HG03571 (cell line): ENCODE results near the gene PZP.

Experiments used
- ATAC-seq: cut with Tn5 transposase; IDR thresholded peaks from one replicate; pipeline ENCODE4 v1.9.1; 2021; ENCODE audit not compliant: unreplicated experiment

Gene PZP

GRCh38 chr12:9127484-9127883, 80.7 kb downstream of the PZP start:
- no peak for ATAC-seq

- ATAC-seq: no peak
These were observed 83.7 kb downstream of the PZP start for GRCh38 chr12:9124383-9125031.

- ATAC-seq: no peak
These were observed 84.3 kb downstream of the PZP start for GRCh38 chr12:9123781-9124382.

GRCh38 chr12:9122091-9122609, 86.0 kb downstream of the PZP start:
- ATAC-seq: no peak

DNA sequence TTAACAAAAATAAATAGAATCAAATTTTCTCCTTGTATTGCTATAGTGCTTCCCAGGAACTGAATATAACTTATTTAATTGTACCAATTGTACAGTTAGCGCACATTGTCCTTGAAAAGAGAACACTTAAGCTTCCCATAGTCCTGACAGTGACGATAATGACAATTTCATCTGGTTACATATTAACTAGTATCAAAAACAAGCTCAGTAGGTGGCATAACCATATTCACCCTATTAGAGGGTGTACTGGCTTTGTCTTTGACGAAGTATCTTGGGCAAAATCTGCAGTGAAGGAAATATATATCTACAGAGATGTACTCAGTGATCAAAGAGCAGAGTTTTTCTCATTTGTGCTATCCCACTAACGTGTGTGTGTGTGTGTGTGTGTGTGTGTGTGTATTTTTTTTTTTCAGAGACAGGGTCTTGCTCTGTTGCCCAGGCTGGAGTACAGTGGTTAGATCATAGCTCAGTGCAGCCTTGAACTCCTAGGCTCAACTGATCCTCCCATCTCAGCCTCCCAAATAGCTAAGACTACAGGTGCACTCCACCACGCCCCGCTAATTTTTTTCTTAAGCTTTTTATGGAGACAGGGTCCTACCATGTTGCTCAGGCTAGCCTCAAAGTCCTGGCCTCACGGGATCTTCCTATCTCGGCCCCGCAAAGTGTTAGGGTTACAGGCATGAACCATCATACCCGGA, 87.6 kb downstream of the PZP start:
- no peak for ATAC-seq

GRCh38 chr12:9118158-9118557, 90.0 kb downstream of the PZP start:
- no peak for ATAC-seq

GRCh38 chr12:9115731-9116559, 92.2 kb downstream of the PZP start, which contains the start of gene A2M:
Gene A2M, minus strand, starts transcription at chr12:9115919. Its CDS starts 70 bp downstream, at chr12:9115849.
- ATAC-seq: no peak

DNA sequence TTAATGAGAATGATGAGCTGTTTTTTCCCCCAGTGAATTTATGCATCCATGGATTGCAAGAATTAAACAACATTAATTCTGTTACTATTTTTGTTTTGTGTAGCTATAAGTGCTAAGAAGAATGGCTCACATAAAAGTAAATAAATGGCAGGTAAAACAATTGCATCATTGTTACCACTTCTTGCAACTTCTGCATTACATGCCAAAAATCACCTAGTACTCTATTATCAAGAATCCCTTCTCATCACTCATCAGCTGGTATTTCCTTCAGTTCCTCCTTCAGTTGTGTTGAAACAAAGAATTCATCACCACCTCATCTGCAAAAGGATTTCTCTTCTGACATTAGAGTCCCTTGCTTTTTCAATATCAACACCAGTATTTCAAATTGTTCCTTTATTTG, 93.2 kb downstream of the PZP start:
- ATAC-seq: no peak

- no peak for ATAC-seq
These were observed 94.2 kb downstream of the PZP start for GRCh38 chr12:9113987-9114309.

GRCh38 chr12:9113296-9113986, 94.8 kb downstream of the PZP start:
- ATAC-seq: no peak

DNA sequence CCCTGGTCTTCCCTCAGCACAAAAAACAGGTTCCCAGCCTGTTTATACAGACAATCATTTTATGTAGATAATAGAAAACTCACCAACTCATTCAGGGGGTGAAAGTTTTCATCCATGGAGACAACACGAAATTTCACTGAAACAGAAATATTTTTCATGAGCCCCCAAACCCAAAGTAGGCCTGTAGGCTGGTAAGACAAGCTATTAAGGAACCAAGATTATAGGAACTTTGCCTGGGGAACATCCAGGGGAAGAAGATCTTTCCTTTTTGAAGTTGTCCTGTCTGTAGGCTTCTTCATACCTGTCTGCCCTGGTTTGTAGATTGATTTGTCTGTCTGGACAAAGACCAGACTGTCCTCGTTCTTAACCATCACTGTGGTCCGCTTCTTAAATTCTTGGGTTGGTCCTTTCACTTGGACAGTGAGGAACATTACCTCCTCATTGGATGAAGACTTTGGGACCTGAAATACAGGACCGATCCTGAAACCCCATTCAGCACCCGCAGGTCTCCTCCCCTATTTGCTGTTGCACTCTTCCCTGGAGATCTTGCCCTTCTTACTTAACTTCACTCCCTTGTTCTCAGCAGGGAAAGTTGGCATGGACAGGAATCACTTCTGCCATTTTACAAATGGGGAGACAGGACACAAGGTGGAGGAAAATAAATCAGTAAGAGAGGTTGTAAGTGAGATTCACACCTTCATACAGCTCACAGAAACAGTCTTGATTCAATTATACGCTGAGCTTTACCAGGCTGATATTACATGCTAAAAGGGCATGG, 95.9 kb downstream of the PZP start:
- no peak for ATAC-seq

GRCh38 chr12:9111525-9111924, 96.7 kb downstream of the PZP start:
- no peak for ATAC-seq

GRCh38 chr12:9109737-9110491, 98.3 kb downstream of the PZP start:
- ATAC-seq: no peak

- no peak for ATAC-seq
These were observed 99.0 kb downstream of the PZP start for GRCh38 chr12:9109213-9109522.

DNA sequence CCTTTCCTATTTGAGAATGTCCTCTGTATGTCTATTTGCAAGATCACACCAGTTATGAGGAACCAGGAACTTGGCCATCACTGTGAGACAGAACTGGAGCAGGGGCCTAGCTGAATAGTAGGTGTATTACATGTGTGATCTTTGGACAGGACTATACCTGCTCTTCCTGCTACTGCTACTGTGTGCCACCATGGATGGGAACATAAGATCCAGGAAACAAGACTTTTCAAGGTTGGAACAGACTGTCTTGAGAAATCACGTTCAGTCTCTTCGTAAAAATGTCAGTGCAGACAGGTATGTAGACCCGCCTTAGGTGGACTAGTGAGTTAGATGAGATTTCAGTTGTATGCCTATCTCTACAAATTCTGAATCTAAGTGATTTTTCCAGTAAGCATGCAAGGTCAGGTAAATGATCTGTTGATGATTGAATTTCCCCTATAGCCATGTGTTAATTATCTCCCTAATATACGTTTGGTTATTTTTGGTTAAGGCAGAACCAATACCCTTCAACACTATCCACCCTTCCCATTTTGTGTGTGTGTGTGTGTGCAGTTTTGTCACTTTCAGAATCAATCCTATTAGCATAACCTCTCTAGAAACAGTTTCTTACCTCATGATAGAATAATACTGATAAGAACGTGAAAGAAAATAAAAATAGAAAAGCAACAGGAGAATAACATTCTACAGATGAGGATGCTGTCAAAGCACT, 99.5 kb downstream of the PZP start:
- ATAC-seq: no peak

GRCh38 chr12:9107542-9107873, 100.7 kb downstream of the PZP start:
- ATAC-seq: no peak

GRCh38 chr12:9106610-9107541, 101.3 kb downstream of the PZP start:
- no peak for ATAC-seq

DNA sequence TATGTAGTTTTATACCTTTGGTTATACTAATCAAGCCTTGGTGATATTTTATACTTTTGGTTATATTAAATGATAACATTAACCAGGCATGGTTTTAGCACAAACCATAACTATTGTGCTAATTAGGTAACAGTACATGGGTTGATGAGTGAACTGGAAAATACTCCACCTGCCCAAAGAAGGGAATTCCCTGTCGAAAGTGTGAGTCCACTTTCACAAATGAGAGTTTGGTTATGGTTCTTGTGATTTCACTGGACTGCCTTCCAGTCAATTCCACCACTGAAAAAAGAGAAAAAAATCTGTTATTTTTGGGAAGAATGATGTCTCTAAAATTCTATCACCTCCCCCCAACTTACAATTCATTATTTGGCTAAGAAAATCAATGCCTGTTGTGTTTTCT, 102.1 kb downstream of the PZP start:
- ATAC-seq: no peak
